GM23338 (cell line): Measurements from ENCODE around the gene SEMA3E. TPM values are rescaled to one million over a fixed set of nuclear protein-coding genes. Genes with fewer than 3 reads are reported as not detected.

Experiments used
- ATAC-seq: fragments of 200-7000 bp; cut with Tn5 transposase; 3 replicates; pipeline ENCODE4 v1.9.1; 2020
- DNase-seq: peaks from one replicate; pipeline ENCODE4 v3.0.0-alpha.2; 2015; ENCODE audit warnings: low spot score
- H2AFZ ChIP-seq: fragments of 200-600 bp; sonication (generic); 2 replicates; pipeline ENCODE4 v1.8.0; 2016; ENCODE audit warnings: antibody characterized with exemption, mild to moderate bottlenecking, moderate library complexity
- H3F3A ChIP-seq: fragments of 200-600 bp; sonication (generic); replicated peaks from 2 replicates; pipeline ENCODE4 v1.8.0; 2017; ENCODE audit warnings: antibody characterized with exemption, mixed run types, low read depth
- H3K27ac ChIP-seq: fragments of 200-600 bp; sonication (generic); 2 replicates; pipeline ENCODE4 v1.6.1; 2016; ENCODE audit warnings: low read depth
- H3K27me3 ChIP-seq: fragments of 200-600 bp; sonication (generic); 2 replicates; pipeline ENCODE4 v1.8.0; 2016; ENCODE audit warnings: mild to moderate bottlenecking, mixed run types, moderate library complexity; ENCODE audit not compliant: insufficient read depth
- H3K36me3 ChIP-seq: fragments of 200-600 bp; sonication (generic); 2 replicates; pipeline ENCODE4 v1.8.0; 2016; ENCODE audit warnings: mild to moderate bottlenecking; ENCODE audit not compliant: insufficient read depth
- H3K4me1 ChIP-seq: fragments of 200-600 bp; sonication (generic); 2 replicates; pipeline ENCODE4 v1.8.0; 2016; ENCODE audit warnings: mild to moderate bottlenecking, moderate library complexity; ENCODE audit not compliant: insufficient read depth
- H3K4me2 ChIP-seq: fragments of 200-600 bp; sonication (generic); 2 replicates; pipeline ENCODE4 v1.7.1; 2017; ENCODE audit warnings: mixed run types
- H3K4me3 ChIP-seq: fragments of 200-600 bp; sonication (generic); 2 replicates; pipeline ENCODE4 v1.6.1; 2016; ENCODE audit warnings: mixed run types
- H3K79me2 ChIP-seq: fragments of 200-600 bp; sonication (generic); replicated peaks from 2 replicates; pipeline ENCODE4 v1.8.0; 2017; ENCODE audit warnings: mild to moderate bottlenecking; ENCODE audit not compliant: insufficient read depth
- H3K9me2 ChIP-seq: fragments of 200-600 bp; sonication (generic); 2 replicates; pipeline ENCODE4 v1.8.0; 2017; ENCODE audit not compliant: insufficient read depth
- H4K20me1 ChIP-seq: fragments of 200-600 bp; sonication (generic); replicated peaks from 2 replicates; pipeline ENCODE4 v1.8.0; 2017; ENCODE audit warnings: mild to moderate bottlenecking; ENCODE audit not compliant: insufficient read depth
- H3K27ac Mint-ChIP-seq: 2 replicates; pipeline ENCODE4 v1.8.0; 2020; ENCODE audit warnings: inconsistent platforms, mild to moderate bottlenecking, moderate library complexity, mixed read lengths
- H3K27me3 Mint-ChIP-seq: 3 replicates; pipeline ENCODE4 v1.8.0; 2022; ENCODE audit warnings: low read depth, mild to moderate bottlenecking, moderate library complexity, mixed read lengths, inconsistent platforms; ENCODE audit not compliant: insufficient read depth, poor library complexity
- H3K36me3 Mint-ChIP-seq: 3 replicates; pipeline ENCODE4 v1.8.0; 2021; ENCODE audit warnings: low read depth, mild to moderate bottlenecking, inconsistent platforms, moderate library complexity, mixed read lengths
- H3K4me1 Mint-ChIP-seq: 3 replicates; pipeline ENCODE4 v1.8.0; 2020; ENCODE audit warnings: mild to moderate bottlenecking, inconsistent platforms, mixed read lengths
- H3K4me3 Mint-ChIP-seq: 3 replicates; pipeline ENCODE4 v1.8.0; 2021; ENCODE audit warnings: moderate library complexity, mild to moderate bottlenecking, inconsistent platforms, mixed read lengths
- H3K9me3 Mint-ChIP-seq: 3 replicates; pipeline ENCODE4 v1.8.0; 2020; ENCODE audit warnings: moderate library complexity, mild to moderate bottlenecking, inconsistent platforms, mixed read lengths
- CREB1 ChIP-seq: fragments of 250-450 bp; sonication (Bioruptor Pico); IDR thresholded peaks from 2 replicates; pipeline ENCODE4 v1.5.0; 2020; ENCODE audit warnings: low read depth, mild to moderate bottlenecking, moderate library complexity
- EZH2phosphoT487 ChIP-seq: fragments of 200-600 bp; sonication (generic); IDR thresholded peaks from one replicate; pipeline ENCODE4 v1.8.1; 2018; ENCODE audit warnings: antibody characterized with exemption; ENCODE audit not compliant: unreplicated experiment
- JUNB ChIP-seq: IDR thresholded peaks from one replicate; pipeline ENCODE4 v1.6.1; 2016; ENCODE audit warnings: antibody characterized with exemption; ENCODE audit not compliant: unreplicated experiment
- NANOG ChIP-seq: IDR thresholded peaks from 2 replicates; pipeline ENCODE4 v1.6.1; 2016; ENCODE audit warnings: antibody characterized with exemption, borderline replicate concordance
- POLR2AphosphoS5 ChIP-seq: IDR thresholded peaks from 2 replicates; pipeline ENCODE4 v1.6.1; 2016; ENCODE audit warnings: antibody characterized with exemption, low read depth
- STAT1 ChIP-seq: IDR thresholded peaks from one replicate; pipeline ENCODE4 v1.6.1; 2016; ENCODE audit warnings: antibody characterized with exemption; ENCODE audit not compliant: unreplicated experiment
- ZNF114 ChIP-seq: fragments of 250-450 bp; sonication (Bioruptor Pico); IDR thresholded peaks from 2 replicates; pipeline ENCODE4 v1.5.0; 2020; ENCODE audit warnings: mild to moderate bottlenecking, moderate library complexity
- polyA plus RNA-seq: library from polyadenylated mRNA; unstranded; fragments of >200 nt; fragmentation: Nextera tagmentation; extraction: Ambion mirVana; gene quantifications from 2 replicates; pipeline ENCODE4 v1.2.1, GENCODE V29; 2016
- total RNA-seq: library from RNA; depleted of rRNA; stranded (reverse); fragments of >200 nt; shearing (Covaris generic); gene quantifications from 2 replicates; pipeline ENCODE4 v1.2.3, GENCODE V29; 2014
- TF ChIP-seq, protein P1 (sequence below), 2 experiments: fragments of 200-600 bp in 1 of 2; sonication (generic) in 1 of 2; conservative IDR thresholded peaks; 2 replicates each; pipeline versions ENCODE4 v1.5.1 to v1.6.1; 2016 to 2017; ENCODE audit warnings: antibody characterized with exemption in 2 of 2, low read depth in 2 of 2, mild to moderate bottlenecking in 2 of 2, moderate library complexity in 1 of 2
- TF ChIP-seq, protein P2 (sequence below): IDR thresholded peaks from 2 replicates; pipeline ENCODE4 v1.6.1; 2016; ENCODE audit warnings: antibody characterized with exemption

The SEMA3E gene
- total and polyA plus RNA-seq, 2 experiments from 2014 or later, result 5.4 to 15.7 TPM

DNA sequence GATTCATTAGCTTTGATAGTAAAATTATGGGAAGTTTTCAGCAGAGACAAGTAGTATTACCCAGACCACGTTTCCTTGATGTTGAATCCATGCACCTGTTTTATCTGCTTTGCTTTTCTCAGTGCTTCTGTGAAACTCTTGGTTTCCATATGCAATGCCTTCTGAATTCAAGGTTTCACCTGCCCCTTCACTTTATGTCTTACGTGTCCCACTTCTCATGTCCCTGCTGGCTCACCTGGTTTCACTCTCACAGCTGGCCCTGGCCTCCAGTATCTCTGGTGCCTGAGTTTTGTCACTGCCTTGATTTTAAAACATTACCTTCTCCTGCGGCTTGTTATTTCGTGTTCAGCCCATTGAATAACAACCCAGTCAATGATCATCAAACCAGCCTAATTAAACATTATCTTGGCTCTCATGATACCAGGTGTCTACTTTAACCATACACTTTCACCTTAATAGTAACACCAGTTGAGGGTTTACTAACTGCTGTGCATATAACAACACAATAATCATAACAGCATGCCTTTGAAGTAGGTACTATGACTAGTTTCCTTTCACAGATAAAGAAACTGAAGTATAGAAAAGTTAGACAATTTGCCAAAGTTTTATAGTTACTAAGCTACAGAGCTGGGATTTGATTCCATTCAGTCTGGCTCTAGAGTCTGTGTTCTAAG, 310.5 kb downstream of the SEMA3E start (continued):
- no peak for TF ChIP-seq POLR2AphosphoS5

DNA sequence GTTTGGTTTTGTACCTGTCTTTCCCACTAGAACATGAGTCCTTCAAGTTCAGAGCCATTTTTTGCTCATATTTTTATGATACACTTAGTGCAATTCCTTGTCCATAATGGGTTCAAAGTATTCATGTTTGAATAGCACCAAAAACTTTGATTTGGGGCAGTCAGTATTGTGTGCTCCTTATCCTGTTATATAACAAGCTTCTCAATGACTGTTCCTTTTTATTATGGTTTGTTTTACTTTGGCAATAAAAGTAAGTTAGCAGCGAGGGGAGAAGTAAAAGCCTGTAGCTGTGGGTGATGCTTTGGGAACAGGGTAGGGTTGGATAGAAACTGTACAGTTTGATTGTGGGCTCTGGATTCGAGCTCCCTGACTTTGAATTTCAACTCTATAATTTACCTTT, 311.9 kb downstream of the SEMA3E start:
- no peaks in the 10 kb centered on the region for H3K27me3 Mint-ChIP-seq
- ATAC-seq, result no peak
- TF ChIP-seq STAT1 (no peak), POLR2AphosphoS5 (no peak)

DNA sequence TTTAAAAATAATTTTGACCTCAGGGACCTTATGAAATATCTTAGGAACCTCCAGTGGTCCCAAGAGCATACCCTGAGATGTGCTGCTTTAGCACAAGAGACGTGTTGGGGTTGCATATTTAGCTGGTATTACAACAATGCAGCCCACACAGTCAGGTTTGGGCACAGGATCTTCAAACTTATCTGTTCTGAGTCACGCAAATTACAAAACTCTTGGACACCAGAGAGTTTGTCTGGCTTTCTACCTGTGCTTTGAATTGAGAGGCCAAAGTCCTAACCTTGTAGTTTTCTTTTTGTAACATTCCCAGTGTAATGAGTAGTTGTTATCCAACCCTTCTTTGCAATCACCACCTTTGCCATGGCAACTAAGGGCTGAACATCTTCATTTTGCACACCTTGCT, 322.7 kb downstream of the SEMA3E start:
- no peak overlapping the region for H3K4me3 Mint-ChIP-seq

More for the DNA sequence above, 311.9 kb downstream of the SEMA3E start:
- peaks cover 6% of the 10 kb centered on the region for H3K4me1 Mint-ChIP-seq
- H3K36me3 Mint-ChIP-seq, result no peaks in the 10 kb centered on the region
- Histone ChIP-seq H3K27me3 (no peaks in the 10 kb centered on the region), H3K27ac (no peak overlapping the region), H3K4me3 (no peak overlapping the region), H3K79me2 (no peaks in the 10 kb centered on the region), H3K36me3 (no peaks in the 10 kb centered on the region), H4K20me1 (no peaks in the 10 kb centered on the region), H3K4me2 (no peak overlapping the region), H3F3A (no peaks in the 10 kb centered on the region), H3K4me1 (no peaks in the 10 kb centered on the region), H3K9me2 (no peaks in the 10 kb centered on the region), H2AFZ (no peak overlapping the region)
- no peak overlapping the region for H3K27ac Mint-ChIP-seq
- no peaks in the 10 kb centered on the region for H3K9me3 Mint-ChIP-seq
- H3K4me3 Mint-ChIP-seq, result no peak overlapping the region
- DNase-seq, result no peak

More for the DNA sequence above, 322.7 kb downstream of the SEMA3E start:
- Histone ChIP-seq H3K79me2 (no peaks in the 10 kb centered on the region), H4K20me1 (no peaks in the 10 kb centered on the region), H3K4me2 (no peak overlapping the region), H2AFZ (peak overlapping the region; percentile 43; the same call in 1 of the 2 replicates), H3K4me1 (no peaks in the 10 kb centered on the region), H3K27ac (no peak overlapping the region), H3K4me3 (no peak overlapping the region), H3K27me3 (no peaks in the 10 kb centered on the region), H3K36me3 (no peaks in the 10 kb centered on the region), H3F3A (no peaks in the 10 kb centered on the region), H3K9me2 (no peaks in the 10 kb centered on the region)
- no peaks in the 10 kb centered on the region for H3K4me1 Mint-ChIP-seq
- ATAC-seq (no peak), DNase-seq (no peak)
- H3K36me3 Mint-ChIP-seq, result no peaks in the 10 kb centered on the region
- H3K27ac Mint-ChIP-seq, result no peak overlapping the region
- no peaks in the 10 kb centered on the region for H3K27me3 Mint-ChIP-seq
- H3K9me3 Mint-ChIP-seq, result no peaks in the 10 kb centered on the region
- TF ChIP-seq, protein P1, sequence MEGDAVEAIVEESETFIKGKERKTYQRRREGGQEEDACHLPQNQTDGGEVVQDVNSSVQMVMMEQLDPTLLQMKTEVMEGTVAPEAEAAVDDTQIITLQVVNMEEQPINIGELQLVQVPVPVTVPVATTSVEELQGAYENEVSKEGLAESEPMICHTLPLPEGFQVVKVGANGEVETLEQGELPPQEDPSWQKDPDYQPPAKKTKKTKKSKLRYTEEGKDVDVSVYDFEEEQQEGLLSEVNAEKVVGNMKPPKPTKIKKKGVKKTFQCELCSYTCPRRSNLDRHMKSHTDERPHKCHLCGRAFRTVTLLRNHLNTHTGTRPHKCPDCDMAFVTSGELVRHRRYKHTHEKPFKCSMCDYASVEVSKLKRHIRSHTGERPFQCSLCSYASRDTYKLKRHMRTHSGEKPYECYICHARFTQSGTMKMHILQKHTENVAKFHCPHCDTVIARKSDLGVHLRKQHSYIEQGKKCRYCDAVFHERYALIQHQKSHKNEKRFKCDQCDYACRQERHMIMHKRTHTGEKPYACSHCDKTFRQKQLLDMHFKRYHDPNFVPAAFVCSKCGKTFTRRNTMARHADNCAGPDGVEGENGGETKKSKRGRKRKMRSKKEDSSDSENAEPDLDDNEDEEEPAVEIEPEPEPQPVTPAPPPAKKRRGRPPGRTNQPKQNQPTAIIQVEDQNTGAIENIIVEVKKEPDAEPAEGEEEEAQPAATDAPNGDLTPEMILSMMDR (conservative IDR thresholded peaks at IDR 0.05; ENCODE audit: low read depth in 2 of 2), result no peak
- TF ChIP-seq STAT1 (no peak), JUNB (no peak), NANOG (no peak), ZNF114 (CRISPR knock-in tag) (no peak), EZH2phosphoT487 (no peak), CREB1 (CRISPR knock-in tag) (no peak)
- TF ChIP-seq, protein P2, sequence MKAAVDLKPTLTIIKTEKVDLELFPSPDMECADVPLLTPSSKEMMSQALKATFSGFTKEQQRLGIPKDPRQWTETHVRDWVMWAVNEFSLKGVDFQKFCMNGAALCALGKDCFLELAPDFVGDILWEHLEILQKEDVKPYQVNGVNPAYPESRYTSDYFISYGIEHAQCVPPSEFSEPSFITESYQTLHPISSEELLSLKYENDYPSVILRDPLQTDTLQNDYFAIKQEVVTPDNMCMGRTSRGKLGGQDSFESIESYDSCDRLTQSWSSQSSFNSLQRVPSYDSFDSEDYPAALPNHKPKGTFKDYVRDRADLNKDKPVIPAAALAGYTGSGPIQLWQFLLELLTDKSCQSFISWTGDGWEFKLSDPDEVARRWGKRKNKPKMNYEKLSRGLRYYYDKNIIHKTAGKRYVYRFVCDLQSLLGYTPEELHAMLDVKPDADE, result no peak
